ENCODE results near the gene TEAD3. TPM values are rescaled to one million over a fixed set of nuclear protein-coding genes. Genes with fewer than 3 reads are reported as not detected.
"Not testable (repeated sequence)": the region's sequence is repeated elsewhere in the genome, so short reads cannot be mapped to it uniquely, and the experiment has no call there.

Gene TEAD3
- total RNA-seq, 2 experiments from 2014 or later = not detected

- ChIA-PET POLR2A (no interaction called here), CTCF (ENCODE audit: unreplicated experiment) (no interaction called here)
- H3K4me2 ChIP-seq (ENCODE audit: low read length) = no peak overlapping the region
- H3K4me3 ChIP-seq (ENCODE audit: low read depth, low read length, poor library complexity, severe bottlenecking) = no peak overlapping the region
- H3K9me3 ChIP-seq (ENCODE audit: low read length) = no peaks in the 10 kb centered on the region
- intact Hi-C loops (cut with micrococcal nuclease; ENCODE audit: unreplicated experiment) = no loop called here
- H3K27ac ChIP-seq (ENCODE audit: low read depth, low read length, poor library complexity, severe bottlenecking) = no peak overlapping the region
- no peaks in the 10 kb centered on the region for H3K79me2 ChIP-seq (ENCODE audit: insufficient read depth, low read depth, low read length)
- no peak for DNase-seq (ENCODE audit: low spot score)
- H3K36me3 ChIP-seq (ENCODE audit: insufficient read depth, low read length) = no peaks in the 10 kb centered on the region
- no peaks in the 10 kb centered on the region for H3K9me2 ChIP-seq (ENCODE audit: insufficient read depth, low read length)
- BruUV-seq (replicated peaks) = no TSS peak
- H3K4me1 ChIP-seq (ENCODE audit: insufficient read depth, low read length, poor library complexity, severe bottlenecking) = no peaks in the 10 kb centered on the region
- no peaks in the 10 kb centered on the region for H4K20me1 ChIP-seq (ENCODE audit: insufficient read depth, low read length)
- H2AFZ ChIP-seq (ENCODE audit: low read length) = no peak overlapping the region
- TF ChIP-seq EZH2phosphoT487 (IDR thresholded peaks at IDR 0.05; ENCODE audit: borderline replicate concordance, low read depth, low read length) = no peak
- TF ChIP-seq CTCF (conservative IDR thresholded peaks at IDR 0.05; ENCODE audit: low read length) = no peak
Measured at GRCh38 chr6:35436071-35436857, 60.6 kb downstream of the TEAD3 start.

GRCh38 chr6:35435074-35435837, 61.6 kb downstream of the TEAD3 start:
- POLR2A ChIA-PET = no interaction called here
- no peak overlapping the region for H3K4me2 ChIP-seq (ENCODE audit: low read length)
- H3K27ac ChIP-seq (ENCODE audit: low read depth, low read length, poor library complexity, severe bottlenecking) = no peak overlapping the region
- no peaks in the 10 kb centered on the region for H3K36me3 ChIP-seq (ENCODE audit: insufficient read depth, low read length)
- no peak overlapping the region for H2AFZ ChIP-seq (ENCODE audit: low read length)
- BruUV-seq (replicated peaks) = no TSS peak
- DNase-seq (ENCODE audit: low spot score) = no peak
- intact Hi-C loops (cut with micrococcal nuclease; ENCODE audit: unreplicated experiment) = no loop called here
- H3K4me3 ChIP-seq (ENCODE audit: low read depth, low read length, poor library complexity, severe bottlenecking) = no peak overlapping the region
- H4K20me1 ChIP-seq (ENCODE audit: insufficient read depth, low read length) = no peaks in the 10 kb centered on the region
- CTCF ChIA-PET (ENCODE audit: unreplicated experiment) = no interaction called here
- no peak for TF ChIP-seq CTCF (conservative IDR thresholded peaks at IDR 0.05; ENCODE audit: low read length)
- no peak for TF ChIP-seq EZH2phosphoT487 (IDR thresholded peaks at IDR 0.05; ENCODE audit: borderline replicate concordance, low read depth, low read length)
- H3K9me3 ChIP-seq (ENCODE audit: low read length) = no peaks in the 10 kb centered on the region
- no peaks in the 10 kb centered on the region for H3K79me2 ChIP-seq (ENCODE audit: insufficient read depth, low read depth, low read length)
- H3K4me1 ChIP-seq (ENCODE audit: insufficient read depth, low read length, poor library complexity, severe bottlenecking) = no peaks in the 10 kb centered on the region
- no peaks in the 10 kb centered on the region for H3K9me2 ChIP-seq (ENCODE audit: insufficient read depth, low read length)

- H3K4me3 ChIP-seq (ENCODE audit: low read depth, low read length, poor library complexity, severe bottlenecking); BruUV-seq (replicated peaks); H4K20me1 ChIP-seq (ENCODE audit: insufficient read depth, low read length); H2AFZ ChIP-seq (ENCODE audit: low read length); H3K27ac ChIP-seq (ENCODE audit: low read depth, low read length, poor library complexity, severe bottlenecking); intact Hi-C loops (cut with micrococcal nuclease; ENCODE audit: unreplicated experiment); DNase-seq (ENCODE audit: low spot score); H3K4me1 ChIP-seq (ENCODE audit: insufficient read depth, low read length, poor library complexity, severe bottlenecking); H3K9me3 ChIP-seq (ENCODE audit: low read length); H3K36me3 ChIP-seq (ENCODE audit: insufficient read depth, low read length); H3K79me2 ChIP-seq (ENCODE audit: insufficient read depth, low read depth, low read length); POLR2A ChIA-PET; CTCF ChIA-PET (ENCODE audit: unreplicated experiment); H3K9me2 ChIP-seq (ENCODE audit: insufficient read depth, low read length); H3K4me2 ChIP-seq (ENCODE audit: low read length): not testable (repeated sequence)
Measured at GRCh38 chr6:35432702-35433101, 64.2 kb downstream of the TEAD3 start.
